ENCODE data around the gene NLRP6.

Gene NLRP6

GRCh38 chr11:297586-298405 lies 19.6 kb downstream of the NLRP6 start:
- ChIA-PET CTCF (no interaction called here), POLR2A (no interaction called here)
- DNase-seq (ENCODE audit: extremely low spot score) = no peak
- no peak for TF ChIP-seq BHLHE40 (IDR thresholded peaks at IDR 0.05; ENCODE audit: borderline replicate concordance)
- no peak for TF ChIP-seq FOXM1 (IDR thresholded peaks at IDR 0.05; ENCODE audit: borderline replicate concordance)
- TF ChIP-seq CTBP1 (IDR thresholded peaks at IDR 0.05; ENCODE audit: borderline replicate concordance) = no peak
- no peak for TF ChIP-seq LEF1 (IDR thresholded peaks at IDR 0.05; ENCODE audit: borderline replicate concordance)
- no peak for TF ChIP-seq HDGF (IDR thresholded peaks at IDR 0.05; ENCODE audit: borderline replicate concordance)
- no peak for TF ChIP-seq FOXK2 (IDR thresholded peaks at IDR 0.05)
- TF ChIP-seq ZNF384 (IDR thresholded peaks at IDR 0.05) = no peak
- no peak for TF ChIP-seq NFRKB (IDR thresholded peaks at IDR 0.05)
- no peak for TF ChIP-seq ELF4 (IDR thresholded peaks at IDR 0.05)
- no peak for TF ChIP-seq PKNOX1 (IDR thresholded peaks at IDR 0.05)
- TF ChIP-seq TARDBP (IDR thresholded peaks at IDR 0.05) = no peak

- ChIA-PET POLR2A (no interaction called here), CTCF (no interaction called here)
- no peak for TF ChIP-seq NFRKB (IDR thresholded peaks at IDR 0.05)
- no peak for TF ChIP-seq LEF1 (IDR thresholded peaks at IDR 0.05; ENCODE audit: borderline replicate concordance)
- TF ChIP-seq ARNT (IDR thresholded peaks at IDR 0.05) = no peak
- TF ChIP-seq CTBP1 (IDR thresholded peaks at IDR 0.05; ENCODE audit: borderline replicate concordance) = no peak
- TF ChIP-seq L3MBTL2 (conservative IDR thresholded peaks at IDR 0.05) = no peak
- TF ChIP-seq HDGF (IDR thresholded peaks at IDR 0.05; ENCODE audit: borderline replicate concordance) = no peak
- TF ChIP-seq FOXA1 (IDR thresholded peaks at IDR 0.05) = no peak
- no peak for TF ChIP-seq BHLHE40 (IDR thresholded peaks at IDR 0.05; ENCODE audit: borderline replicate concordance)
- no peak for TF ChIP-seq PKNOX1 (IDR thresholded peaks at IDR 0.05)
- no peak for TF ChIP-seq FOXK2 (IDR thresholded peaks at IDR 0.05)
- no peak for TF ChIP-seq SUZ12 (IDR thresholded peaks at IDR 0.05)
- no peak for TF ChIP-seq SP1 (IDR thresholded peaks at IDR 0.05)
- TF ChIP-seq FOXM1 (IDR thresholded peaks at IDR 0.05; ENCODE audit: borderline replicate concordance) = no peak
- TF ChIP-seq ZNF384 (IDR thresholded peaks at IDR 0.05) = no peak
- no peak for TF ChIP-seq TARDBP (IDR thresholded peaks at IDR 0.05)
- TF ChIP-seq ELF4 (IDR thresholded peaks at IDR 0.05) = no peak
- DNase-seq (ENCODE audit: extremely low spot score) = no peak
Observed at GRCh38 chr11:298406-299065, 20.3 kb downstream of the NLRP6 start.

- ChIA-PET POLR2A (no interaction called here), CTCF (no interaction called here)
- TF ChIP-seq CTBP1 (IDR thresholded peaks at IDR 0.05; ENCODE audit: borderline replicate concordance) (no peak), FOXK2 (IDR thresholded peaks at IDR 0.05) (no peak), BHLHE40 (IDR thresholded peaks at IDR 0.05; ENCODE audit: borderline replicate concordance) (no peak), L3MBTL2 (conservative IDR thresholded peaks at IDR 0.05) (no peak), ELF4 (IDR thresholded peaks at IDR 0.05) (no peak), FOXM1 (IDR thresholded peaks at IDR 0.05; ENCODE audit: borderline replicate concordance) (no peak), SP1 (IDR thresholded peaks at IDR 0.05) (no peak)
Observed at GRCh38 chr11:299081-299891, 21.1 kb downstream of the NLRP6 start, which contains the start of gene IFITM5. Gene IFITM5 (minus strand): TSS chr11:299526. CDS start chr11:299490, 36 bp downstream.

DNA sequence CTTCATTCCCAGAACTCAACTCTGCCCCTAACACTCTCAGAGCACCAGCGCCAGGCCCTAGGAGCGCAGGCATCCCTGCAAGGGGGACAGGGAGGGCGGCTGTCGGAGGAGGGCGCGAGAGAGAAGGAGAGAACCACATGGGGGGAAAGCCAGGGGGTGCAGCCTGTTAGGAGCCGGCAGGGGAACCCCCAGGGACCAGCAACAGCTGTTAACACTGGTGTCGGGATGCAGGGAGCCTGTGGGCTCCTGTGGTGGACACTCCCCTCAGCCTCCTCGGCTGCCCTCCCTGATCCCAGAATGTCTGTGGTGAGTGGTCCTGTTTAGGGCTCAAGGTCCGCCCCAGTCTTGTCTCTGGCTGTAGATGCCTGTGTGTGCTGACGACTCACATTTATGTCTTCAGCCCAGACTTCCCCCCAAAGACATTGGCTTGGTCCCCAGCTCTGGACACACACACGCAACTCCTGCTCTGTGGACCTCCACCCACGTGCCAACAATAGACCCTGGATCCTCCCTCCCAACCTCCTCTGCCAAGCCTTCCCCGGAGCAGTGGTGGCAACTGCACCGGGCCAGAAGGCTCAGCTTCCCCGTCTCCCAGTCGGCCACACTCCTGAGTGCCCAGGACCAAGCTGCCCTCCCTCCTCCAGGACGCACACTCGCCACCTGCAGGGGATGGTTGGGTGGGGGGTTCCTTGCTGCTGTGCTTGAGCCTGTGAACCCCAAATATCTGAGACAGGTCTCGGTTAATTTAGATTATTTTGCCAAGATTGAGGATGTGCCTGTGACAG lies 21.9 kb downstream of the NLRP6 start:
- TF ChIP-seq FOXM1 (IDR thresholded peaks at IDR 0.05; ENCODE audit: borderline replicate concordance) (no peak), FOXK2 (IDR thresholded peaks at IDR 0.05) (no peak)
- POLR2A ChIA-PET = interaction anchor here (0.8 kb wide), 1 partner anchor 93 kb away, joined by 4 read pairs; the partner anchor contains the start of genes BET1L and RIC8A
- CTCF ChIA-PET = no interaction called here
- DNase-seq (ENCODE audit: extremely low spot score) = no peak

More at GRCh38 chr11:299081-299891, 21.1 kb downstream of the NLRP6 start, which contains the start of gene IFITM5:
- DNase-seq (ENCODE audit: extremely low spot score) = no peak

- CTCF ChIA-PET = no interaction called here
- TF ChIP-seq PKNOX1 (IDR thresholded peaks at IDR 0.05) = no peak
- no peak for TF ChIP-seq ZNF384 (IDR thresholded peaks at IDR 0.05)
- no peak for TF ChIP-seq SUZ12 (IDR thresholded peaks at IDR 0.05)
- TF ChIP-seq LEF1 (IDR thresholded peaks at IDR 0.05; ENCODE audit: borderline replicate concordance) = no peak
- TF ChIP-seq BHLHE40 (IDR thresholded peaks at IDR 0.05; ENCODE audit: borderline replicate concordance) = no peak
- TF ChIP-seq CTBP1 (IDR thresholded peaks at IDR 0.05; ENCODE audit: borderline replicate concordance) = no peak
- no peak for TF ChIP-seq NFRKB (IDR thresholded peaks at IDR 0.05)
- TF ChIP-seq FOXM1 (IDR thresholded peaks at IDR 0.05; ENCODE audit: borderline replicate concordance) = no peak
- TF ChIP-seq FOXK2 (IDR thresholded peaks at IDR 0.05) = no peak
- TF ChIP-seq ELF4 (IDR thresholded peaks at IDR 0.05) = no peak
- TF ChIP-seq ARNT (IDR thresholded peaks at IDR 0.05) = no peak
- TF ChIP-seq TARDBP (IDR thresholded peaks at IDR 0.05) = no peak
Observed at GRCh38 chr11:303363-303762, 25.2 kb downstream of the NLRP6 start.

More at GRCh38 chr11:303363-303762, 25.2 kb downstream of the NLRP6 start:
- no peak for DNase-seq (ENCODE audit: extremely low spot score)
- POLR2A ChIA-PET = no interaction called here

Data from HEK293T (cell line).